HG03432 (cell line): ENCODE measurements around the gene IL17RE.
A peak's percentile ranks its signal among the peaks of the same experiment; 100 is the strongest.
"Not testable (repeated sequence)": the region's sequence is repeated elsewhere in the genome, so short reads cannot be mapped to it uniquely, and the experiment has no call there.

Source experiments
- ATAC-seq: cut with Tn5 transposase; IDR thresholded peaks from one replicate; pipeline ENCODE4 v1.9.1; 2021; ENCODE audit warnings: mild to moderate bottlenecking, moderate library complexity; ENCODE audit not compliant: unreplicated experiment

The IL17RE gene

GRCh38 chr3:9932843-9933560 is 30.4 kb downstream of the IL17RE start:
- peak; percentile 68 for ATAC-seq

- peak; percentile 88 for ATAC-seq
These were observed 31.1 kb downstream of the IL17RE start, which contains the start of gene CRELD1 for GRCh38 chr3:9933561-9934234. TSS of gene CRELD1 (plus strand) at chr3:9933834. CDS start at chr3:9934439, 605 bp downstream.

DNA sequence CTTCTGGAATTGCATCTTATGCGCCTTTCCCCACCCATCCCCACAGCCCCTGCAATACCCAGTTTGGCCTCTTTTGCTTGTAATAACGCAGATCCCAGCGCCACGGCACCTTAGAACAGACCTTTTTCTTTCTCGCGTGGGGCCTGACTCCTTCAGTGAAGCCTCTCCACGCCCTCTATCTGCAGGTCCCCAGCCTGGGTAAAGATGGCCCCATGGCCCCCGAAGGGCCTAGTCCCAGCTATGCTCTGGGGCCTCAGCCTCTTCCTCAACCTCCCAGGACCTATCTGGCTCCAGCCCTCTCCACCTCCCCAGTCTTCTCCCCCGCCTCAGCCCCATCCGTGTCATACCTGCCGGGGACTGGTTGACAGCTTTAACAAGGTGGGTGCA is 31.6 kb downstream of the IL17RE start:
- ATAC-seq = no peak

- ATAC-seq = no peak
These were observed 32.3 kb downstream of the IL17RE start for GRCh38 chr3:9934993-9935392.

- ATAC-seq = no peak
These were observed 33.4 kb downstream of the IL17RE start for GRCh38 chr3:9935966-9936510.

- ATAC-seq = no peak
These were observed 35.0 kb downstream of the IL17RE start for GRCh38 chr3:9937486-9938238.

DNA sequence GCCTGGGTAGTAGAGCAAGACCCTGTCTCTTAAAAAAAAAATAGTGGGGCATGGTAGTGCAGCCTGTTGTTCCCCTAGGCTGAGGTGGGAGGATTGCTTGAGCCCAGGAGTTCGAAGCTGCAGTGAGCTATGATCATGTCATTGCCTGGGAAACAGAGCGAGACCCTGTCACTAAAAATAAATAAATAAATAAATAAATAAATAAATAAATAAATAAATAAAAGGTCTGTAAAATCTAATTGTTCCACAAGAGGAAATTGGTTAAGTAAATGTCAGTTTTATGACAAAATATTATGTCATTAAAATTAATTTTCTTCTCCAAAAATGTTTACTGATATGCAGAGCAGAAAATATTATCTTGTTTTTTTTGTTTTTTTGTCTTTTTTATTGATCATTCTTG is 36.3 kb downstream of the IL17RE start:
- no peak for ATAC-seq

DNA sequence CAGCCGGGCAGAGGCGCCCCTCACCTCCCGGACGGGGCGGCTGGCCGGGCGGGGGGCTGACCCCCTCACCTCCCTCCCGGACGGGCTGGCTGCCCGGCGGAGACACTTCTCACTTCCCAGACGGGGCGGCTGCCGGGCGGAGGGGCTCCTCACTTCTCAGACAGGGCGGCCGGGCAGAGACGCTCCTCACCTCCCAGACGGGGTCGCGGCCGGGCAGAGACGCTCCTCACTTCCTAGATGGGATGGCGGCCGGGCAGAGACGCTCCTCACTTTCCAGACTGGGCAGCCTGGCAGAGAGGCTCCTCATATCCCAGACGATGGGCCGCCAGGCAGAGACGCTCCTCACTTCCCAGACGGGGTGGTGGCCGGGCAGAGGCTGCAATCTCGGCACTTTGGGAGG is 37.3 kb downstream of the IL17RE start:
- not testable (repeated sequence) for ATAC-seq

- no peak for ATAC-seq
These were observed 38.1 kb downstream of the IL17RE start for GRCh38 chr3:9940746-9941145.

- ATAC-seq = no peak
These were observed 39.5 kb downstream of the IL17RE start for GRCh38 chr3:9942164-9942563.

- ATAC-seq = no peak
These were observed 40.5 kb downstream of the IL17RE start for GRCh38 chr3:9942934-9943690.

GRCh38 chr3:9944271-9944670 is 41.6 kb downstream of the IL17RE start:
- ATAC-seq = no peak

GRCh38 chr3:9945358-9945757 is 42.7 kb downstream of the IL17RE start:
- no peak for ATAC-seq

DNA sequence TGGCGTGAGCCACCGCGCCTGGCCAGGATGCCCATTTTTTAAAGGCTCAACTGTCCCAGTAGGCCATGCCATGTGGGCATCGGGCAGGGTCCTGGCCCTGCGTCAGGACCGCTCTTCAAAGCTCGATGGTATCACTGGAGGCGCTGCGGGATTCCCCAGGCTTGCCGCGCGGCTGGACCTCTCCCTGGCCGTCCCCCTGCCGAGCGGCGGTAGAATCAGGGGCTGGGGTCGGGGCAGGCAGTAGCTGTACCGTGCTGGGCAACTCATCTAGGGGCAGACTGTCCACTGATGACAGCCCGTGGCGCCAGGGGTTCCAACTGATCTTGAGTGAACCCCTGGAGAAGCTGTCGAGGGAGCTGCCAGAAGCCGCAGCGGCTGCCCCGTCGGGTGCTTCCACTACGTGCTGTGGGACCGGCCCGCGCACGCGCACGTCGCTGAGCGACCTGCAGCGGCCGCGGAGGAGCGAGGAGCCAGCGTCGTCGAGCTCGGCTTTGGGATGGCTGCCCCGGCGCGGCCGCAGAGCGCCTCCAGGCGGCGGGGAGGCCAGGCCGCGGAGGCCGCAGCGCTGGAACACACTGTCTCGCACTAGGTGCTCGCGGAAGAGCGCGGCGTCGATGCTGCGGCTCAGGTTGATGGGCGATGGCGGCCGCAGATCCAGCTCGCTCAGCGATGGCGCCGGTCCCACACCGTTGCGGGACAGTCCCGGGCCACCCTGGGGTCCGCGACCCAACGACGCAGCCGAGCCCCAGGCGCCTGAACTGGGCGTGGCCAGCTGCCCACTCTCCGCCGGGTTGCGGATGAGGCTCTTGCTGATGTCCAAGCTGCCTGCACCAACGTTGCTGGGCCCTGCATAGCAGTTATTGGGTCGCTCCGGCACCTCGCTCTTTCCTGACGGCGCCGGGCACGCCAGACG is 43.7 kb downstream of the IL17RE start:
- peak; percentile 55 for ATAC-seq

- ATAC-seq = no peak
These were observed 44.7 kb downstream of the IL17RE start for GRCh38 chr3:9947025-9947995.

DNA sequence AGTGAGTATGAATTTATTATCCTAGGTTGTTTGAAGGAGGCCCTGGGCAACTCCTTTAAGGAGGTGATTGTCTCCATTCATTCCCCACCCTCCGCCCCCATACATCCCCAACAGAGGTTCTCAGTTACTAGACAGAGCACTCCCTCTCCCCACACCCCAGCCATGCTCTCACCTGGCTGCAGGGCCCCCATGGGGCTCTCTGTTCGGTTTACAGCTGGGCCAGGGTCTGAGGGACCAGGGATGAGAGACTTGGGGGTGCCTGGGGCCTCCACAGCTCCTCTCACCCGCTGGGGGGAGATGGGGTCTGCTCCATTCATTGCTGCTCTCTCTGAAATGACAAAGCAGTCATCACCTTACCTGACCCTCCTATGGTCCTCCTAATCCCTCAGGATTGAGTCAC is 45.9 kb downstream of the IL17RE start:
- no peak for ATAC-seq

- ATAC-seq = no peak
These were observed 46.5 kb downstream of the IL17RE start for GRCh38 chr3:9949115-9949514.

DNA sequence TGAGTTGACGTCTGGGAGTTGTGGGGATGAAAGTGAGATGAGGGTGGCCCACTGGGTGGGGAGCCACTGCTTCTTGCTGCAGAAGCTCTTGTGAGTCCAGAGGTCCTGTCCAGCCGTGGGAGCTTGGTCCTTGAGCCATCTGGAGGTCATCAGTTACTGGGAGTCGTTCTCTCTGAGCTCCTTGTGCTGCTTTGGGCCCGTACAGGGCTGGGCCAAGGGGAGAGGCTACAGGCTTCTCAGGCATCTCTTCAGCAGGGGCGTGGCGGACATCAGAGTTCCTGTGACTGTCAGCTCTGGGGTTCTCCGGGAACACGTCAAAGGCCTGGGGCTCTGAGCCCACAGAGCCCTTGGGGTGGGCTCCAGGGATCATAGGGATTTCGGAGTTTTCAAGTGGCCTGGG is 47.0 kb downstream of the IL17RE start:
- ATAC-seq = no peak

GRCh38 chr3:9951126-9951525 is 48.5 kb downstream of the IL17RE start:
- peak; percentile 43 for ATAC-seq
